T-helper 2 cell treated with Interferon-gamma antibody and Interleukin-4, amounts not matched to agents 5 μg/mL and 100 μg/mL, for 36 hours (primary cell): Measurements from ENCODE around the gene FHL3.
"Not testable (repeated sequence)": the region's sequence is repeated elsewhere in the genome, so short reads cannot be mapped to it uniquely, and the experiment has no call there.

ENCODE experiments used
- DNase-seq: peaks from one replicate; pipeline ENCODE4 v3.0.0; 2021; ENCODE audit warnings: low spot score
- H3K27ac Mint-ChIP-seq: one replicate; pipeline ENCODE4 v1.8.0; 2021; ENCODE audit warnings: mild to moderate bottlenecking, mixed read lengths
- H3K27me3 Mint-ChIP-seq: one replicate; pipeline ENCODE4 v1.8.0; 2021; ENCODE audit warnings: low read depth, mixed read lengths
- H3K36me3 Mint-ChIP-seq: one replicate; pipeline ENCODE4 v1.8.0; 2021; ENCODE audit warnings: low read depth, mixed read lengths
- H3K4me1 Mint-ChIP-seq: one replicate; pipeline ENCODE4 v1.8.0; 2021; ENCODE audit warnings: low read depth, mixed read lengths
- H3K4me3 Mint-ChIP-seq: one replicate; pipeline ENCODE4 v1.8.0; 2022; ENCODE audit warnings: mild to moderate bottlenecking, moderate library complexity, mixed read lengths
- H3K9me3 Mint-ChIP-seq: one replicate; pipeline ENCODE4 v1.8.0; 2021; ENCODE audit warnings: mixed read lengths

FHL3 gene

DNA sequence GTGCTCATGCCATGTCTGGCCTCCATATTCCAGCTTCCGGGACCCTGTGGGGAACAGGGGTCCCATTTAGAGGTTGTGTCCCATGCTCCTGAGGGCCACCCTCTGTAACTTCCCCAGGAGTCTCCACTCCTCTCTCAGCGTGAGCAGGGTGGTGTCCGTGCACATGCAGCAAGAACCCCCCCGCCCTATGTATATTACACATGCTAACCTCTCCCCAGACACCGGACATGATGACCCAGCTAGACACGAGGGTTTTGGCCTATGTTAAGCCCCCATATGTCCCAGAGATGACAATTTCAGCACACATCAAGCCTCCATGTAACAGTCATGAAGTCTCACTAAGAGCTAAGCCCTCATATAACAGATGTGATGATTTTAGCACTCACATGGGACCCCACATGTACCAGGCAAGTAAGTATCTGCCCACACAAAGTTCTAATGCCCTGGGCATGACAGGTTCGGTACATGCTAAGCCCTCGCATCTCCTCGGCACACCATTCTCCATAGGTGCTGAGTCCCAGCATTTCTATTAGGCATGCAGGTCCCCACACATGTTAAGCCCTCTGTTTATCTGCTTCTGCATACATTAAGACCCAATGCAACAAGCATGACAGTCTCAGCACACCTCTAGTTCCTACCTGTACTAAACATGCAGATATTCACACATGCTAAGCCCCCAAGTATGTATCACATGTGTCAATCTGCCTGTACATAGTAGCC lies 7.1 kb downstream of the FHL3 start:
- Mint-ChIP-seq H3K9me3 (no peaks in the 10 kb centered on the region), H3K27ac (peak overlapping the region; percentile 53), H3K27me3 (no peaks in the 10 kb centered on the region), H3K4me1 (peaks cover 54% of the 10 kb centered on the region), H3K4me3 (peak overlapping the region; percentile 10), H3K36me3 (peaks cover 25% of the 10 kb centered on the region)
- DNase-seq, result no peak

DNA sequence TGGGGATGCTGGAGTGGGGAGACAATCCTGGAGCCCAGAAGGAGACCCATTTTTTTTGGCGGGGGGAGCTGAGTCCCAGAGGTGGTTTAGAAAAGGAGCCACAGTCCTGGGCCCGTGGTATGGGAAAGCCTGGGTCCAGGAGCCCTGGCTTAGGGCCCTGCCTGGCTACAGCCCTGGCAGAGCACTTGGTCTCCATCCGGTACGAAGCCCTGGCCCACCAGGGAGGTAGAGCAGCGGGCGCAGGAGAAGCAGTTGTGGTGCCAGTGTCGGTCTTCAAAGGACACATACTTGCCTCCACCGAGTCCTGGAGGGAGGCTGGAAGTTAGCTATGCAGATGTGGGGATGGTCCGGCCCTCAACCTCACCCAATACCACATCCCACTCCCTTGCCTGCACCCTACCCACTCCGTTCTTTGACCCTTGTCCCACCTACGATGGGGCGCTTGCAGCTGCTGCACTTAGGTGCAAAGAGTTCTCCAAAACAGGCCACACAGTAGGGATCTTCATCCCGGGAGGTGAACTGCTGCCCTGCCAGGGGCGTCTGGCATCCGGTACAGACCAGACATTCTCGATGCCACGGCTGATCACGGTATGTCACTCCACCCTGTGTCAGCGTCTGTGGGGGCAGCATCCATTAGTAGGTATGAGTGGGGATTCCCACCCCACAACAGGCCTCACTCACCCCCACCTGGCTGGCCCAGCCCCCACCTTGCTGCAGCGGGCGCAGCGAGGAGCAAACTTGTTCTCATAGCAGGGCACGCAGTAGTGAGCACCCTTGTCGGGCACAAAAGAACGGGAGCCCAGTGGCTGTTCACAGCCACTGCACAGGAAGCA lies 7.8 kb downstream of the FHL3 start:
- Mint-ChIP-seq H3K9me3 (no peaks in the 10 kb centered on the region), H3K27me3 (no peaks in the 10 kb centered on the region), H3K4me3 (no peak overlapping the region), H3K4me1 (peaks cover 51% of the 10 kb centered on the region), H3K36me3 (peaks cover 25% of the 10 kb centered on the region), H3K27ac (no peak overlapping the region)
- no peak for DNase-seq

DNA sequence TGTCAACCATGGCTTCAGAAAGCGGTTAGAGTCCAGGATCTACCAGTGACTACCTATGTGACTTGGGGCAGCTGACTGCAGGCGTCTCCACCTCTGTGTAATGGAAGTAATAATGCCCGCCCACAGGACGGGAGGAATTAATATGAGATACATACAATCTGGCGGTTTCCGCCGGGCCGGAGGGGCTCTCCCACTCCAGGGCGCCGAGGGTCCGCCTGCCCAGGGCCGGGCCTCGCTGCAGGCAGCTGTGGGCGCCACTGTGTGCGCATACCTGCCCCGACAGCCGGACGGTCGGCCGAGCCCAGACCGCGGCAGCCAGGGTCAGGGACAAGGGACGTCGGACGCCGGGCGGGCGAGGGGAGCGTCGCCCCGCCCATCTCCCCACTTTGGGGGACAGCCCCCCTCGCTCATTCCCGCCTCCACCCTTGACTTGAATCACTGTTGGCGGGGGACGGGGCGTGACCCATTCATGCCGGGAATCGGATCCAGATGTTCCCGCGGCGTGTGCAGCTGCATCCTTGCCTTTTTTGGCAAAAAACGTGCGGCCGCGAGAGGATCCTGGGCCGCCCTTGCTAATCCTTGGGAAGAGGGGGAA lies 9.5 kb downstream of the FHL3 start:
- Mint-ChIP-seq H3K27me3 (no peaks in the 10 kb centered on the region), H3K4me1 (peaks cover 43% of the 10 kb centered on the region), H3K9me3 (no peaks in the 10 kb centered on the region), H3K4me3 (peak overlapping the region; percentile 86), H3K27ac (peak overlapping the region; percentile 73), H3K36me3 (peaks cover 25% of the 10 kb centered on the region)
- peak; percentile 62 for DNase-seq

DNA sequence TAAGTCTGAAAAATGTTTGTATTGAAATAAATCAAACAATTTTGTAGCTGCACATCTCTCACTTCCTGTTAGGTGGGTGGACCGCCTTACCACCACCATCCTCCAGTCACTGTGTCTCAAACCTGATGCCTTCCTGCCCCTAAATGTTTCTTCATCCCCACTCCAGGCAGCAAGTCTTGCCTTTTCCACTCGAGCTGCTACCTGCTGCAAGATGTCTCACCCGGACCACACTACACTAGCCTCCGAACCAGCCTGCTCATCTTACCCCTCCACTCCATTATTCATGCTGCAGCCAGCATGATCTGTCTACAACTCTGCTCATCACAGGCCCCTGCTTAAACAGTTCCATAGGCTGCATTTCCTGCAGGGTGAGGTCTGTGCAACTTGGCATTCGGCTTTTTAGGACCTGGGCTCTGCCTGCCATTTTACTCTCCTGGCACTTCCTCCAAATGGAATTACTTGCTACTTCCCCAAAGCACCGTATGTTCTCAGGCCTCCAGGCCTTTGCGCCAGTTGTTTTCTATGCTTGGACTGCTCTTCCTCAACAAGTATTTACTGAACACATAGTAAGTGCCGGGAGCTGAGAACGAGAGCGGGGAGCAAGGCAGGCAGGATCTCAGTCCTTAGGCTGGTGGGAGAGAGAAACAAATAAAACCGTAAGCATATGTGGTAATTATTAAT lies 10.3 kb downstream of the FHL3 start:
- DNase-seq, result no peak
- H3K27me3 Mint-ChIP-seq, result no peaks in the 10 kb centered on the region
- H3K4me3 Mint-ChIP-seq, result peak overlapping the region; percentile 86
- H3K27ac Mint-ChIP-seq, result peak overlapping the region; percentile 90
- H3K9me3 Mint-ChIP-seq, result no peaks in the 10 kb centered on the region
- H3K4me1 Mint-ChIP-seq, result peaks cover 40% of the 10 kb centered on the region
- peaks cover 25% of the 10 kb centered on the region for H3K36me3 Mint-ChIP-seq

DNA sequence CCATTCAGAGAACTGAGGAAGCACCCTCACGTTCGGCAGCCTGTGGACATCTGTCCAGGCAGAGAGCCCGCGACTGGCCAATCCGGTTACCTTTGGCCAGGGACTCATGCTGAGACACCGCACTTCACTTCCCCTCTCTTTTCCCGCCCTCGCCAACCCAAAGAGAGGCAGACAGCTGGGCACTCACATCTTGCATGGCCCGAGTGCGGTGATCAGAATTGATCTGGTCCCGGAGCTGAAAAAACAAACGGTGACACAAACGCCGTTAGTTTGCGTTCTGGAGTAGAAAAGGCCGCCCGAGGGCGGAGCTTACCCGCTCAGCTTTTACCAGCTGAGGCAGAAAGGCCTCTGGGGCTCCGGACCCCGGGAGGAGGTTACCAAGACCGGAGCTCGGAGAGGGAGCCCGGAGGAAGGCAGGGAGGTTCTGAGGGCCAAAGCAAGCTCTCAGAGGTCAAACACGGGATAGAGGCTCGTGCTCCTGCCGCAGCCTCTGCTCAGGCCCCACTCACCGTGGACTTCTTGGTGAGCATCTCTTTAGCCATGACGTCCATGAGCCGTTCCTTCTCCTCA lies 15.9 kb downstream of the FHL3 start:
- H3K4me3 Mint-ChIP-seq, result peak overlapping the region; percentile 96
- H3K4me1 Mint-ChIP-seq, result peaks cover 19% of the 10 kb centered on the region
- no peaks in the 10 kb centered on the region for H3K27me3 Mint-ChIP-seq
- DNase-seq, result peak; percentile 32
- peaks cover 26% of the 10 kb centered on the region for H3K36me3 Mint-ChIP-seq
- H3K27ac Mint-ChIP-seq, result peak overlapping the region; percentile 94
- no peaks in the 10 kb centered on the region for H3K9me3 Mint-ChIP-seq

DNA sequence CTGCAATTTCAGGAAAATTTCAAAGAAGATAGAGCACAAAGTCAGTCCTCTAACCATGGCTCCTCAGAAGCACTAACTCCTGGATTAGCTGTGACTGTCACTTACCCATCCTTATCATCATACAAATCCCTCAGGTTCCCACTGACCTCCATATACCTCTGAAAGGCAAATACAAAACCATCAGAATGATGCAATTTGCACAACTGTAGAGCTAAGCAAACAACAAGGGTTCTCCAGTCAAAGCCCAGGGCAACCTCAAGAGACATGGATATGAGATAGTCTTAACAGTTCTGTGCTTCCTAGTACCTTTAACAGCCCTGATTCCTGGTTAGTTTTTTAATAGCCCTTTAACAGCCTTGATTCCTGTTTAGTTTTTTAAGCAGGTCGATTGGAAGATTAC lies 17.6 kb downstream of the FHL3 start:
- Mint-ChIP-seq H3K4me1 (peaks cover 16% of the 10 kb centered on the region), H3K27me3 (no peaks in the 10 kb centered on the region), H3K36me3 (peaks cover 33% of the 10 kb centered on the region), H3K9me3 (no peaks in the 10 kb centered on the region), H3K27ac (no peak overlapping the region), H3K4me3 (no peak overlapping the region)
- no peak for DNase-seq

DNA sequence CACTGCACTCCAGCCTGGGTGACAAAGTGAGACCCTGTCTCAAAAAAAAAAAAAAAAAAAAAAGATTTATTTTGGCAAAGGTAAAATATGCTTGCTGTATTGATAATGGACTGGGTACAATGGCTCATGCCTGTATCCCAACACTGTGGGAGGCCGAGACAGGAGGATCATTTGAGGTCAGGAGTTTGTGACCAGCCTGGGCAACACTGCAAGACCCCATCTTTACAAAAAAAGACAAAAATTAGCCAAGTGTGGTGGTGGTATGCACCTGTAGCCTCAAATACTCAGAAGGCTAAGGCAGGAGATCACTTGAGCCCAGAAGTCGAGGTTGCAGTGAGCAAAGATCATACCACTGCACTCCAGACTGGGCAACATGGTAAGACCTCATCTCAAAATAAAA lies 21.8 kb downstream of the FHL3 start:
- no peaks in the 10 kb centered on the region for H3K27me3 Mint-ChIP-seq
- H3K4me1 Mint-ChIP-seq, result peaks cover 9% of the 10 kb centered on the region
- H3K9me3 Mint-ChIP-seq, result no peaks in the 10 kb centered on the region
- peaks cover 64% of the 10 kb centered on the region for H3K36me3 Mint-ChIP-seq
- no peak overlapping the region for H3K4me3 Mint-ChIP-seq
- no peak overlapping the region for H3K27ac Mint-ChIP-seq
- DNase-seq, result no peak

DNA sequence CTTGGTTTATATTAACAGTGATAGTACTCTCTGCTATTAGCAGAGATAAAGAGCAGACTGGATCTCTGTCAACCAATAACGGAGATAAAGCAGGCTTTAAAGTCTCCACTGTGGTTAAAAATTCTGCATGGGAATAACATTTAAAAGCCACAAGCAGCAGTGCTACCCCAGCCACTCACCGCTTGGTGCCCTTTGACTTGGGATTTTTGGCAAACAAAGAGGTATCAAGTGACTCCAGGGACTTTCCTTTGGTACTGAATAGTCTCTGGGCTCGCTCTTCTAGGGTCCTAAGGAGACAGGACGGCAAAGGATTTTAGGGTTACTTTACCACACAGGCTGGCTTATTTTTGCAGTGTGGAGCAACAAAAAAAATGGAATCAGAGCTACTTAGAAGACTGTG lies 26.8 kb downstream of the FHL3 start:
- Mint-ChIP-seq H3K9me3 (peaks cover 8% of the 10 kb centered on the region), H3K27ac (no peak overlapping the region), H3K36me3 (peaks cover 64% of the 10 kb centered on the region), H3K27me3 (no peaks in the 10 kb centered on the region), H3K4me3 (no peak overlapping the region), H3K4me1 (no peaks in the 10 kb centered on the region)
- DNase-seq, result no peak

DNA sequence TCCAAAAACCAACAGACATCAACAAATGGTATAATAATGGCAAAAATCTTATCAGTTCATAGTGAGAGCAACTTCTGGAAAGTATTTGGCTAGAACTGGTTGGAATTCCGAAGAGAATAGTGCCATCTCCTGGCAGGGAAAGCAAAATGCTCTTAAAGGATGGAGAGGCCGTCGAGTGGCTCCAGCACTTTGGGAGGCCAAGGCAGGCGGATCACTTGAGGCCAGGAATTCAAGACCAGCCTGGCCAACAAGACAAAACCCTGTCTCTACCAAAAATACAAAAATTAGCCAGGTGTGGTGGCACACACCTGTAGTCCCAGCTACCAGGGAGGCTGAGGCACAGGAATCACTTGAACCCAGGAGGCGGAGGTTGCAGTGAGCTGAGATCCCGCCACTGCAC lies 30.2 kb downstream of the FHL3 start:
- not testable (repeated sequence) for DNase-seq, H3K9me3 Mint-ChIP-seq, H3K4me1 Mint-ChIP-seq, H3K4me3 Mint-ChIP-seq, H3K27ac Mint-ChIP-seq, H3K27me3 Mint-ChIP-seq
- peaks cover 78% of the 10 kb centered on the region for H3K36me3 Mint-ChIP-seq

DNA sequence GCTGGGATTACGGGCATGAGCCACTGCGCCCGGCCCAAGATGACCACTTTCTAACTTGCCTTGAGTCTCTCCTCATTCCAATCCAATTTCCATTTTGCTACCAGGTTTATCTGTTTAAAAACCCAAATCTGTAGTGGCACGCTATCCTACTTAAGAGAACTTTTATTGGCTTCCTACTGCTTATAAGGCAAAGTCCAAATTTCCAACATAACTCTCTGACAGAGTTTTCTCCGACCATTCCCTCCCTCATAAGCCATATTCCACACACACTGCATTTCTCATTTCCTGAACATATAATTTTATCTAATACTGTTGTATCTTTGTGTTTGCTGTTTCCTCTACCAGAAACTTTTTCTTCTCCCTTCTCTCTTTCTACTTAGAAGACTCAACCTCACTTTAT lies 30.7 kb downstream of the FHL3 start:
- Mint-ChIP-seq H3K36me3 (peaks cover 78% of the 10 kb centered on the region), H3K4me3 (no peak overlapping the region), H3K27ac (no peak overlapping the region), H3K27me3 (no peaks in the 10 kb centered on the region), H3K4me1 (peaks cover 6% of the 10 kb centered on the region), H3K9me3 (peaks cover 8% of the 10 kb centered on the region)
- DNase-seq, result no peak

DNA sequence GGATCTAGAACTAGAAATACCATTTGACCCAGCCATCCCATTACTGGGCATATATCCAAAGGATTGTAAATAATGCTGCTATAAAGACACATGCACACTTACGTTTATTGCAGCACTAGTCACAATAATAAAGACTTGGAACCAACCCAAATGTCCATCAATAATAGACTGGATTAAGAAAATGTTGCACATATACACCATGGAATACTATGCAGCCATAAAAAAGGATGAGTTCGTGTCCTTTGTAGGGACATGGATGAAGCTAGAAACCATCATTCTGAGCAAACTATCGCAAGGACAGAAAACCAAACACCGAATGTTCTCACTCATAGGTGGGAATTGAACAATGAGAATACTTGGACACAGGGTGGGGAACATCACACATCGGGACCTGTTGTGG lies 31.6 kb downstream of the FHL3 start:
- not testable (repeated sequence) for DNase-seq, H3K27me3 Mint-ChIP-seq, H3K4me1 Mint-ChIP-seq, H3K4me3 Mint-ChIP-seq, H3K27ac Mint-ChIP-seq, H3K9me3 Mint-ChIP-seq
- H3K36me3 Mint-ChIP-seq, result peaks cover 78% of the 10 kb centered on the region

DNA sequence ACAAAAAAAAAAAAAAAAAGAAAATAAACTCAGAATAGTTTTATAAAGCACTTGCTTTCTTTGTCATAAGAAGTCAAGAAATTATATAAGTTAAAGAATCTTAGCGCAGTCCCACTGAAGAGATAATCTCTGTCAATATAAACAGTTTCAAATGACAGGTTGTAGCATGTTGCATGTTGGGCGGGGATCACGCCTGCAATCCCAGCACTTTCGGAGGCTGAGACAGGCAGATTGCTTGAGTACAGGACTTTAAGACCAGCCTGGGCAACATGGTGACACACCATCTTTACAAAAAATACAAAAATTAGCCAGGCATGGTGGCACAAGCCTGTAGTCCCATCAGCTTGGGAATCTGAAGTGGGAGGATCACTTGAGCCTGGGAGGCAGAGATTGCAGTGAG lies 40.0 kb downstream of the FHL3 start:
- H3K36me3 Mint-ChIP-seq, result peaks cover 45% of the 10 kb centered on the region
- H3K4me3 Mint-ChIP-seq, result no peak overlapping the region
- H3K9me3 Mint-ChIP-seq, result no peaks in the 10 kb centered on the region
- no peak for DNase-seq
- no peak overlapping the region for H3K27ac Mint-ChIP-seq
- H3K4me1 Mint-ChIP-seq, result no peaks in the 10 kb centered on the region
- H3K27me3 Mint-ChIP-seq, result no peaks in the 10 kb centered on the region

DNA sequence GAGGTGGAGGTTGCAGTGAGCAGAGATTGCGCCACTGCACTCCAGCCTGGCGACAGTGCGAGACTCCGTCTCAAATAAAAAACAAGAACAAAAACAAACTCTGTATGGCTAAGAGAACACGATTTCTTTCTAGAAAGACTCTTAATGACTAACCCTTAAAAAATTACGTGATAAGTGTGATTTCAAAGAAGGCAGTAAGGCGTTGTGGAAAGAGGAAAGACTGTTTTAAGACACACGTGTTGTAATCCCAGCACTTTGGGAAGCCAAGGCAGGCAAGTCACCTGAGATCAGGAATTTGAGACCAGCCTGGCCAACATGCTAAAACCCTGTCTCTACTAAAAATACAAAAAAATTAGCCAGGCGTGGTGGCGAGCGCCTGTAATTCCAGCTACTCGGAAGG lies 41.2 kb downstream of the FHL3 start:
- H3K4me1 Mint-ChIP-seq, H3K4me3 Mint-ChIP-seq, H3K27me3 Mint-ChIP-seq, H3K27ac Mint-ChIP-seq, DNase-seq, H3K9me3 Mint-ChIP-seq: not testable (repeated sequence)
- peaks cover 40% of the 10 kb centered on the region for H3K36me3 Mint-ChIP-seq
